Lower leg skin (tissue), 4 donors: Measurements from ENCODE around the gene CLTA. TPM values are rescaled to one million over a fixed set of nuclear protein-coding genes. Genes with fewer than 3 reads are reported as not detected.
"Not testable (repeated sequence)": the region's sequence is repeated elsewhere in the genome, so short reads cannot be mapped to it uniquely, and the experiment has no call there.

Source experiments
- DNase-seq, 2 donors: peaks; one replicate each; pipeline ENCODE4 v3.0.0-alpha.2; 2019; ENCODE audit warnings: low spot score in 2 of 2
- H3K4me3 ChIP-seq: fragments of 200-600 bp; sonication (generic); 2 replicates; pipeline ENCODE4 v1.5.1; 2017; ENCODE audit warnings: mild to moderate bottlenecking, low read depth; ENCODE audit not compliant: poor library complexity, severe bottlenecking
- POLR2A ChIP-seq, 2 donors: fragments of 450-650 bp; IDR thresholded peaks; one replicate each; pipeline ENCODE4 v1.6.1; 2016 to 2017; ENCODE audit warnings: antibody characterized with exemption in 2 of 2, mild to moderate bottlenecking in 1 of 2, moderate library complexity in 1 of 2
- WGBS, 2 donors: methylation state at CpG; one replicate each; pipeline ENCODE4 v1.1.5; 2018; 5-methylcytosine and 5-hydroxymethylcytosine counted together
- intact Hi-C: fragments of 100-400 bp; cut with DNase I; formaldehyde crosslinking; loops from one replicate; pipeline ENCODE4 v1.15.0; 2023; ENCODE audit warnings: low total_unique reads
- total RNA-seq, 4 donors: library from RNA; depleted of rRNA; stranded (reverse); fragments of >200 nt; gene quantifications; one replicate each; pipeline ENCODE4 v1.1.0, GENCODE V29; 2016
- TF ChIP-seq, protein P1 (sequence below), 3 donors: fragments of 450-650 bp; IDR thresholded peaks; one replicate each; pipeline ENCODE4 v1.5.1; 2016; ENCODE audit warnings: antibody characterized with exemption in 3 of 3, mild to moderate bottlenecking in 3 of 3, moderate library complexity in 2 of 3

CLTA gene
- total RNA-seq, 4 donors from 2014 or later = 162 to 240 (median 213) TPM

DNA sequence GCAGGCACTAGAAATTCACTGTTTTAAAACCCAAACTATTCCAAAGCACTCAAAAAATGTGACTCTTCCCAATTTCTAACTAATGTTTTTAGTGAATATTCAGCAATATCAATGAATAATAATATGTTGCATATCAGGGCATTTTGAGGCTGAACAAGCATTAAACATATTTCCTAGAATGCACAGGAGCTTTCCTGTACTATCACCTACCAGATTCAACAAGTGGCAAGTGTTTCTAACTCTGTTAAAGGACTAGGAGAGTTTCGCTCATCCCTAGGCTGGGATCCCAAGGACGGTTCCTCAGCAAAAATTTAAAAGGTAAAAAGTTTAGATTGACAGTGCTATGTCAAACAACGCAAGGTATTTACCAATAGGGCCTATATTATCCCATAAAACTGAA, 46.5 kb downstream of the CLTA start:
- TF ChIP-seq, protein P1, sequence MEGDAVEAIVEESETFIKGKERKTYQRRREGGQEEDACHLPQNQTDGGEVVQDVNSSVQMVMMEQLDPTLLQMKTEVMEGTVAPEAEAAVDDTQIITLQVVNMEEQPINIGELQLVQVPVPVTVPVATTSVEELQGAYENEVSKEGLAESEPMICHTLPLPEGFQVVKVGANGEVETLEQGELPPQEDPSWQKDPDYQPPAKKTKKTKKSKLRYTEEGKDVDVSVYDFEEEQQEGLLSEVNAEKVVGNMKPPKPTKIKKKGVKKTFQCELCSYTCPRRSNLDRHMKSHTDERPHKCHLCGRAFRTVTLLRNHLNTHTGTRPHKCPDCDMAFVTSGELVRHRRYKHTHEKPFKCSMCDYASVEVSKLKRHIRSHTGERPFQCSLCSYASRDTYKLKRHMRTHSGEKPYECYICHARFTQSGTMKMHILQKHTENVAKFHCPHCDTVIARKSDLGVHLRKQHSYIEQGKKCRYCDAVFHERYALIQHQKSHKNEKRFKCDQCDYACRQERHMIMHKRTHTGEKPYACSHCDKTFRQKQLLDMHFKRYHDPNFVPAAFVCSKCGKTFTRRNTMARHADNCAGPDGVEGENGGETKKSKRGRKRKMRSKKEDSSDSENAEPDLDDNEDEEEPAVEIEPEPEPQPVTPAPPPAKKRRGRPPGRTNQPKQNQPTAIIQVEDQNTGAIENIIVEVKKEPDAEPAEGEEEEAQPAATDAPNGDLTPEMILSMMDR (IDR thresholded peaks at IDR 0.05) = no peak
- no peak for TF ChIP-seq POLR2A (IDR thresholded peaks at IDR 0.05)
- DNase-seq = no peak
- intact Hi-C loops = no loop called here
- WGBS, 2 donors = 92 to 95% methylated on average over 3 of the region's 3 CpGs
- H3K4me3 ChIP-seq = no peak overlapping the region

DNA sequence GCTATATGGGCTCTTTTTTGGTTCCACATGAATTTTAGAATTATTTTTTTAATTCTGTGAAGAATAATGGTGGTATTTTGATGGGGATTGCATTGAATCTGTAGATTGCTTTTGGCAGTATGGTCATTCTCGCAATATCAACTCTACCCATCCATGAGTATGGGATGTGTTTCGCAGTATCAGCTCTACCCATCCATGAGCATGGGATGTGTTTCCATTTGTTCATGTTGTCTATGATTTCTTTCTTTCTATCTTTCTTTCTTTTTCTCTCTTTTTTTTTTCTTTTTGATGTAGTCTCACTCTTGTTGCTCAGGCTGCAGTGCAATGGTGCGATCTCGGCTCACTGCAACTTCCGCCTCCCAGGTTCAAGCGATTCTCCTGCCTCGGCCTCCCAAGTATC, 48.5 kb downstream of the CLTA start:
- H3K4me3 ChIP-seq, intact Hi-C loops, DNase-seq: not testable (repeated sequence)
- WGBS, 2 donors = 97 to 100% methylated on average over 7 of the region's 7 CpGs

DNA sequence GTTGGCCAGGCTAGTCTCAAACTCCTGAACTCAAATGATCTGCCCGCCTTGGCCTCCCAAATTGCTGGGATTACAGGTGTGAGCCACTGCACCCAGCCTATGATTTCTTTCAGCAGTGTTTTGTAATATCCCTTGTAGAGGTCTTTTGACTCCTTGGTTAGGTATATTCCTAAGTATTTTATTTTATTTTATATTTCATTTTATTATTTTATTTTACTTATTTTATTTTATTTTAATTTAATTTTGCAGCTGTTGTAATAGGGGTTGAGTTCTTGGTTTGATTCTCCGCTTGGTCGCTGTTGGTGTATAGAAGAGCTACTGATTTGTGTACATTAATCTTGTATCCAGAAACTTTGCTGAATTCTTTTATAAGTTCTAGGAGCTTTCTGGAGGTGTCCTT, 49.0 kb downstream of the CLTA start:
- intact Hi-C loops, DNase-seq, H3K4me3 ChIP-seq: not testable (repeated sequence)
- WGBS, 2 donors = 94 to 99% methylated on average over 3 of the region's 3 CpGs

DNA sequence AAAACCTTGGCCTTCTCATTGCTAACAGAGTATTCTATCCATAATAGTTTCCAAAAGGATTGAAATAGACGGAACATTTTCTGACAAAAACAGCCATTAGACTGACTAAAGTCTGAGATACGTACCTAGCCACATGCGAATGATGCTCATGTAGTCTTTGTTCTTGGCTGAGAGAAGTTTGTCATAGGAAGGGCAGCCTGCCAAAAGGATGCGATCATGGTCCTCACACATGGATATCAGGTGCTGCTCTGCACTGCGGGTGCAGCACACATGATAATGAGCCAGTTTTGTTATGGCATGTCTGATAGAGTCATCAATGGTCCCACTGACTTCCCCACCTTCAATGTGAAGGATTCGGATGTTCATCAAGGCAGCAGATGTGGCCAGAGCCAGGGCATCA, 55.2 kb downstream of the CLTA start:
- no peak overlapping the region for H3K4me3 ChIP-seq
- intact Hi-C loops = no loop called here
- 79 to 87% methylated on average over 6 of the region's 6 CpGs for WGBS, 2 donors
- no peak for TF ChIP-seq POLR2A (IDR thresholded peaks at IDR 0.05)
- no peak for DNase-seq

DNA sequence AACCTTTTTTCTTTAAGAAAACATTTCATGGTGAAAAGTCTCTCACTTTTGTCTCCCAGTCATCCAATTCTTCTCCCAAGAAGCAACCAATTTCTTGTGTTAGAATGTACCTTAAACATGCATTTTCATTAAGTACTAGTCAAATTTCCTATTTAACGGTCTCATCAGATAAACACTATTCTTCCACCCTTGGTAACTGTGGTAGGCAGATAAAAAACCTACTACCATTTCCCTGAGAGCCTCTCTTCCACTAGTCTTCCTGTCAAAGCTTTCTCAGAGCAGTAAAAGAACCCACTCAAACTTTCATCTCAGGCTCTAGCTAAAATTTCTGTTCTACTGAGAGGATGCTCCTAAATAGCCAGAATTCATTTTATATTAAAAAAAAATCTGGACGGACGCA, 56.6 kb downstream of the CLTA start:
- TF ChIP-seq, protein P1 (IDR thresholded peaks at IDR 0.05) = no peak
- TF ChIP-seq POLR2A (IDR thresholded peaks at IDR 0.05) = no peak
- WGBS, 2 donors = 91 to 94% methylated on average over 3 of the region's 3 CpGs
- intact Hi-C loops = no loop called here
- no peak for DNase-seq
- H3K4me3 ChIP-seq = no peak overlapping the region

DNA sequence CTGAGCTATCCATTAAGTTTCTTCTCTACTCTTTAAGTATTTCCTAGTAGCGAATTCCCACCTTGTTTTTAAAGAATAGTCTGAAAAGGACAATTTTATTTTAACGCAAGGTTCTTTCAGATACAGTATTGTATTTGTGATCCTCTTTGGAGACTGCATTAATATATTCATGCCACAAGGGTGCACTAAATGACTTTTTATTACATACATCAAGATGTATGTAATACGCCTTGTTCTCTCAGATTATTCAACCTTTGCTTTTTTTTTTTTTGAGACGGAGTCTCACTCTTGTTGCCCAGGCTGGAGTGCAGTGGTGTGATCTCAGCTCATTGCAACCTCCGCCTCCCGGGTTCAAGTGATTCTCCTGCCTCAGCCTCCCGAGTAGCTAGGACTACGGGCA, 57.3 kb downstream of the CLTA start:
- 69 to 76% methylated on average over 8 of the region's 8 CpGs for WGBS, 2 donors
- DNase-seq, H3K4me3 ChIP-seq, intact Hi-C loops: not testable (repeated sequence)

DNA sequence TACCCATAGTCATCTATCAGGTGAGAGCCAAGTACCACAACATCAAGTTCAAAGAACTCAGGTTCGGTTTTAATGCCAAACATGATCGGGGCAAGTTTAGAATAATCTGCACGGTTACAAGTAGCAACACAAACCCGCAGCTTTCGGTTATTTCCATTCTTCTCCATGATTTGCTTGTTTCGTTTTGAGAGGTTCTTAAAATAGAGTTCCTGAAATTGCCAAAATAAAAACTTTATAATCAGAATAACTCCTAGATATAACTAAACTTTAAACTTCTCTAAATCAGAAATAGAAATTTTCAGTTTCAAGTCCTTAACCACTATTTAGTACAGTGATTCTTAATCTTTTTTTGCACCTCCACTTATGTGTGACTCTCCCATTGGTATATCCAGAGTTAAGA, 58.5 kb downstream of the CLTA start:
- DNase-seq = no peak
- intact Hi-C loops = no loop called here
- TF ChIP-seq POLR2A (IDR thresholded peaks at IDR 0.05) = no peak
- TF ChIP-seq, protein P1 (IDR thresholded peaks at IDR 0.05) = no peak
- 50 to 73% methylated on average over 6 of the region's 6 CpGs for WGBS, 2 donors
- no peak overlapping the region for H3K4me3 ChIP-seq

DNA sequence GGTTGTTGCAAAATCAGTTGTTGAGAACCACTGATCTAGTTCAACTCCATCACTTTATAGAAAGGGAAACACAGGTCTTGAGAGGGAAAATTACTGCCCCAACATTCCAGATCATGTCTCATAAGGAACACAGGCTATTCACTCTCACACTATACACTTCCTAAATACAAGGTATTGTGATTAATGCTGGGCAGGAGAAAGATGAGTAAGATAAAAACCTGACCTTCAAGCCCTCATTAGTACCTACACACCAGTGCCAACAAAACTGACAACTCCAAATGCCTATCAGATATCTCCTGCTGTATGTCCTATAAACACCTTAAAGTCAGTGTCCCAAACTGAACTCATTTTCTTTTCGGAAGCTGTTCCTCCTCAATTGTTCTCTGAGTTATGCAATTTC, 59.4 kb downstream of the CLTA start:
- H3K4me3 ChIP-seq = no peak overlapping the region
- 80 to 85% methylated on average over 1 of the region's 1 CpG for WGBS, 2 donors
- intact Hi-C loops = loop anchor here (10.0 kb wide), 1 partner anchor 75 kb away; no protein-coding TSS in a partner anchor
- TF ChIP-seq POLR2A (IDR thresholded peaks at IDR 0.05) = no peak
- TF ChIP-seq, protein P1 (IDR thresholded peaks at IDR 0.05) = no peak
- no peak for DNase-seq
